NK-92 (cell line): ENCODE data around the gene IFNA7.
"Not testable (repeated sequence)": the region's sequence is repeated elsewhere in the genome, so short reads cannot be mapped to it uniquely, and the experiment has no call there.

Experiments
- DNase-seq: peaks from one replicate; lab custom pipeline; 2025; ENCODE audit not compliant: unreplicated experiment; lab: John Stamatoyannopoulos, UW

The IFNA7 gene

GRCh38 chr9:21202105-21202504, at the start of gene IFNA7:
IFNA7 (minus strand) TSS chr9:21202205; CDS start chr9:21202165, 40 bp downstream.
- not testable (repeated sequence) for DNase-seq

DNA sequence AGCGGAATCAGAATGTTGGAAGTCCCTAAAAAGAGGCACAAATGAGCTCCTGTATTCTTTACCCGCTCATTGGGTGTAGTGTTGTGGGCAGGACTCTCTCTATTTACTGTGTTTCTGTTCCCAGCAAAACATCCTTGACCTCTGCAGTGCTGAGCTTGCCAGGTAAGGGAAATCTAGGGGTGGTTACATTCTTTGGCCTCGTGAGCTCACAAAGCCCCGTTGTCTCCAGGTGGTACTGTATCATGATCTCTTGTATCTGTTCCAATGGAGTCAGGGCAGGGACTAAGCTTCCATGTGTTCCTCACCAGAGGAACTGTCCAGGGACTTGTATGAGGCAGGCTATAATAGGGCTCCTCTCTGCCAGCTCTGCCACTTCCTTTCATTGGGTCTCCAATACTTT, 49.6 kb upstream of the IFNA7 start:
- DNase-seq, result no peak

DNA sequence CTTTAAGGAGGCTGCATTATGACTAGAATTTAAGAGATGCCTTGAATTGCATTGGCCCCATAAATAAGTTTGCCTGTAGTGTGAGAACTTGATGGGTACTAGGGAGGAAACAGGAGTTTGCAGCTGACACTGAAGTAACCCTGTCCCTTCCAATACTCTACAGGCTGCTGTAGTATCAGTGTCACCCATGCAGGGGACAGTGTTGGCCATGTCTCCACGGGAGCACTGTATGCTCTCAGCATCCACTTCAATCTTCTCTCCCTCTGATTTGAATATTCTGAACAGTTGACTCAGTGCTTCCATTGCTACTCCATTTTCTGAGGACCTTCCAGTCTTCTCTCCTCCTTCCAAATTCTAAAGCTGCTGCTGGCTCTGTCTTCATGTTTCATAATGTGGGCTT, 49.2 kb upstream of the IFNA7 start:
- no peak for DNase-seq

DNA sequence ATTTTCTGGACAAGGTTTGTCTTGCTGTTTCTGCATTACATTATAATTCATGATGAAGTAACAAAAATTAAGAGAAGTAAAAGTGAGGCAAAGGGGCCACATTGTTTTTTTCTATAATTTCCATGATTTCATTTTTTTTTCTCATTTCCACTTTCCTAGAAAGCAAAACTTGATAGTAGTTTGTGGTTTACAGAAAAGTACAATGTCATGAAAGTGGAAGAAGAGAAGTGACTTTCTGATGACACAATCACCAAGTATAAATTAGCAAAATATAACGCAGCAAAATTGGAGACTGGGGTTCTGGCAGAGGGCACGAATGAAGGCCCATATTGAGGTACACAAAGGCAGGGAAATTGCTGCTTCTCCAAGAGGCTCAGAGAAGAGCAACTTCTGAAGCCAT, 42.8 kb upstream of the IFNA7 start:
- no peak for DNase-seq

GRCh38 chr9:21239911-21240310, 37.9 kb upstream of the IFNA7 start, which contains the start of gene IFNA14:
IFNA14 (minus strand) TSS chr9:21240005; CDS start chr9:21239935, 70 bp downstream.
- no peak for DNase-seq

DNA sequence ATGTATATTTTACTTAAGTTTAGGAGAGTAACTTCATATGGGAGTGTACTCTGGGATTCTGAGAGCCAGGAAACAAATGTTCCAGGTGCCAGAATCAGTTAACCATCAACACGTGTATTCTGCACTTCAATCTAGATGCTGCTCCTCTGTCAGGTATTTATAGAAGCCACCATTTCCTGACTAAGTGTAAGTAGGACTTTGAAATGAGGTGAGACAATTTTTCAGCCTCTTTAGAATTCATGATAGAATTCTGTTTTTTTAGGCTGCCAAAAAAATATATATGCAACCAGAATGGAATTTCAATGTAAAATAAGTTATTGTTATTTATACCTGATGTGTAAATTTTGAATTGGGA, 34.3 kb upstream of the IFNA7 start:
- not testable (repeated sequence) for DNase-seq

- DNase-seq, result not testable (repeated sequence)
Measured at GRCh38 chr9:21235468-21236359, 33.7 kb upstream of the IFNA7 start.

DNA sequence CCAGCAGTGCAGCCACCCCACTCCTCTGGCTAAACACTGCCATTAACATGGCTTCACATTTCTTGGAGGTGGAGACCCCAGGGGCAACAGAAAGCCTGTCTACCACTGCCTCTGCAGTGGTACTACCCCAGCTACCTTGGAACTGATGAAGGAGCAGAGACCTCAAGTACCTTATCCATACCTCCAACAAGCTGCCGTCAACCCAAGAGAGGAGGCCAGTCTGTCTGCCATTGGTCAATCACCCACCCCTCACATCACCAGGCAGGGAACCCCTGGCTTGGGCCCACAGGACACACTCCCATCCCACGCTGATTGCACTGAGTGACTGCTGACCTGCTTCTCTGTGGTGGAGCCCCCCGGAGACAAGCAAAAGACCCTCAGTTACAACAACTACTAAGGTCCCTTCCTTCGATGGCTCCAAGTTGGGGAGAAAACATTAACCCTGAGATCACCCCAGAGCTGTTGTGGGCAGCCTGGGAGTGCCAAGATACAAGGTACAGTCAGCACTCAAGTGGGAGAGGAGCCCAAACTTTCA, 32.2 kb upstream of the IFNA7 start:
- DNase-seq, result no peak

GRCh38 chr9:21233258-21233657, 31.3 kb upstream of the IFNA7 start:
- DNase-seq, result no peak

DNA sequence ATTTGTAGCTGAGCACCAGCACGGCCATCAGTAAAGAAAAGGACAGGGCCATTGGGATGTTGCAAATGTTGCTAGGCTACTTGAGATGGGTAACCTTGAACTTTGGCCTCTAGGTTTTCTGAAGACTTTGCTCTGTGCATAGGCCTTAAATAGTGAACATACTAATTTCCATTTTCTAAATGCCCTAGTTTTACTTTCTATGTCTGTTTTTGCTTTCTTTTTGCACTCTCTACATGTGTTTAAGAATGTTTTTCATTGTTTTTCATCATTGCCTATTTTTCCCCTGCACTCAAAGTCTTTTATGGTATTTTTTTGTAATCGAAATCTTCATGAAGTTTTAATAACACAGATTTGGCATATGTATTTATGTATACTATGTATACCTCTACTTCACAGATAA, 26.1 kb upstream of the IFNA7 start, which contains the start of gene IFNA17:
TSS of gene IFNA17 (minus strand) at position 101 of the 400 bp plus-strand sequence. CDS start at position 52, 49 bp downstream.
- DNase-seq, result no peak

DNA sequence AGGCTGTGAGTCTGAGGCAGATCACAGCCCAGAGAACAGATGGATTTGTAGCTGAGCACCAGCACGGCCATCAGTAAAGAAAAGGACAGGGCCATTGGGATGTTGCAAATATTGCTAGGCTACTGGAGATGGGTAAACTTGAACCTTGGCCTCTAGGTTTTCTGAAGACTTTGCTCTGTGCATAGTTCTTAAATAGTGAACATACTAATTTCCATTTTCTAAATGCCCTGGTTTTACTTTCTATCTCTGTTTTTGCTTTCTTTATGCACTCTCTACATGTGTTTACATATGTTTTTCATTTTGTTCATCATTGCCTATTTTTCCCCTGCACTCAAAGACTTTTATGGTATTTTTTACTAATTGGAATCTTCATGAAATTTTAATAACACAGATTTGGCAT, 15.2 kb upstream of the IFNA7 start, which contains the start of gene IFNA16:
TSS of gene IFNA16 (minus strand) at position 101 of the 400 bp plus-strand sequence. CDS start at position 95, 6 bp downstream.
- DNase-seq, result not testable (repeated sequence)

- not testable (repeated sequence) for DNase-seq
Measured at GRCh38 chr9:21213411-21214326, 11.7 kb upstream of the IFNA7 start.

GRCh38 chr9:21212160-21212559, 10.2 kb upstream of the IFNA7 start:
- not testable (repeated sequence) for DNase-seq

- DNase-seq, result not testable (repeated sequence)
Measured at GRCh38 chr9:21210782-21211181, 8.8 kb upstream of the IFNA7 start.

- no peak for DNase-seq
Measured at GRCh38 chr9:21210311-21210710, 8.3 kb upstream of the IFNA7 start.

- DNase-seq, result not testable (repeated sequence)
Measured at GRCh38 chr9:21207043-21207442, 5.0 kb upstream of the IFNA7 start, which contains the start of gene IFNA10. IFNA10 (minus strand) TSS chr9:21207143; CDS start chr9:21207097, 46 bp downstream.

- DNase-seq, result no peak
Measured at GRCh38 chr9:21205204-21205603, 3.2 kb upstream of the IFNA7 start.

- not testable (repeated sequence) for DNase-seq
Measured at GRCh38 chr9:21194867-21195776, 6.9 kb downstream of the IFNA7 start.

DNA sequence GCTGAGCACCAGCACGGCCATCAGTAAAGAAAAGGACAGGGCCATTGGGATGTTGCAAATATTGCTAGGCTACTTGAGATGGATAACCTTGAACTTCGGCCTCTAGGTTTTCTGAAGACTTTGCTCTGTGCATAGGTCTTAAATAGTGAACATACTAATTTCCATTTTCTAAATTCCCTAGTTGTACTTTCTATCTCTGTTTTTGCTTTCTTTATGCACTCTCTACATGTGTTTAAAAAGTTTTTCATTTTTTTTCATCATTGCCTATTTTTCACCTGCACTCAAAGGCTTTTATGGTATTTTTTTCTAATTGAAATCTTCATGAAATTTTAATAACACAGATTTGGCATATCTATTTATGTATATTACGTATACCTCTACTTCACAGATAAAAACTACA, 14.5 kb downstream of the IFNA7 start, which contains the start of gene IFNA4:
TSS of gene IFNA4 (minus strand) at position 101 of the 400 bp plus-strand sequence. CDS start at position 45, 56 bp downstream.
- DNase-seq, result not testable (repeated sequence)
